Chondrocyte (in vitro differentiated cells): ENCODE measurements around the gene SPDYC. TPM values are rescaled to one million over a fixed set of nuclear protein-coding genes. Genes with fewer than 3 reads are reported as not detected.

Experiments used
- DNase-seq: peaks from one replicate; pipeline ENCODE4 v3.0.0; 2021; ENCODE audit warnings: mixed read lengths, low spot score
- H3K27ac Mint-ChIP-seq: one replicate; pipeline ENCODE4 v1.8.0; 2021; ENCODE audit warnings: mild to moderate bottlenecking, moderate library complexity, mixed read lengths; ENCODE audit not compliant: unreplicated experiment
- H3K27me3 Mint-ChIP-seq: 2 replicates; pipeline ENCODE4 v1.8.0; 2021; ENCODE audit warnings: low read depth, mixed read lengths
- H3K36me3 Mint-ChIP-seq: 2 replicates; pipeline ENCODE4 v1.8.0; 2021; ENCODE audit warnings: low read depth, mixed read lengths
- H3K4me1 Mint-ChIP-seq: 2 replicates; pipeline ENCODE4 v1.8.0; 2021; ENCODE audit warnings: low read depth, mild to moderate bottlenecking, mixed read lengths
- H3K4me3 Mint-ChIP-seq: one replicate; pipeline ENCODE4 v1.8.0; 2021; ENCODE audit warnings: mild to moderate bottlenecking, moderate library complexity, mixed read lengths; ENCODE audit not compliant: unreplicated experiment
- H3K9me3 Mint-ChIP-seq: 2 replicates; pipeline ENCODE4 v1.8.0; 2021; ENCODE audit warnings: low read depth, mixed read lengths
- CTCF ChIP-seq: fragments of 200-600 bp; sonication (generic); IDR thresholded peaks from 2 replicates; pipeline ENCODE4 v1.5.0; 2021; ENCODE audit warnings: antibody characterized with exemption, mild to moderate bottlenecking, moderate library complexity
- total RNA-seq: library from RNA; stranded (reverse); gene quantifications from 3 replicates; pipeline ENCODE4 v1.2.1, GENCODE V29; 2021

SPDYC gene
- total RNA-seq, 1 donor from 2014 or later, result not detected

GRCh38 chr11:65157336-65157735, 12.7 kb upstream of the SPDYC start:
- Mint-ChIP-seq H3K4me3 (no peak overlapping the region), H3K9me3 (no peaks in the 10 kb centered on the region), H3K27ac (no peak overlapping the region), H3K36me3 (no peaks in the 10 kb centered on the region), H3K4me1 (no peaks in the 10 kb centered on the region), H3K27me3 (peaks cover 2% of the 10 kb centered on the region)
- DNase-seq, result no peak
- no peak for TF ChIP-seq CTCF

- Mint-ChIP-seq H3K36me3 (no peaks in the 10 kb centered on the region), H3K27me3 (peaks cover 2% of the 10 kb centered on the region), H3K4me3 (no peak overlapping the region), H3K27ac (no peak overlapping the region), H3K9me3 (no peaks in the 10 kb centered on the region), H3K4me1 (no peaks in the 10 kb centered on the region)
- no peak for TF ChIP-seq CTCF
- DNase-seq, result no peak
These were observed 11.0 kb upstream of the SPDYC start for GRCh38 chr11:65159012-65159411.

- Mint-ChIP-seq H3K4me1 (no peaks in the 10 kb centered on the region), H3K9me3 (no peaks in the 10 kb centered on the region), H3K4me3 (no peak overlapping the region), H3K27ac (no peak overlapping the region), H3K27me3 (peaks cover 2% of the 10 kb centered on the region), H3K36me3 (no peaks in the 10 kb centered on the region)
- no peak for TF ChIP-seq CTCF
- no peak for DNase-seq
These were observed 9.4 kb upstream of the SPDYC start for GRCh38 chr11:65160643-65161042.

GRCh38 chr11:65163684-65164083, 6.3 kb upstream of the SPDYC start:
- H3K27me3 Mint-ChIP-seq, result peaks cover 2% of the 10 kb centered on the region
- H3K27ac Mint-ChIP-seq, result no peak overlapping the region
- no peak for TF ChIP-seq CTCF
- H3K4me3 Mint-ChIP-seq, result no peak overlapping the region
- no peaks in the 10 kb centered on the region for H3K4me1 Mint-ChIP-seq
- no peaks in the 10 kb centered on the region for H3K36me3 Mint-ChIP-seq
- H3K9me3 Mint-ChIP-seq, result no peaks in the 10 kb centered on the region
- DNase-seq, result no peak

- DNase-seq, result no peak
- Mint-ChIP-seq H3K36me3 (no peaks in the 10 kb centered on the region), H3K27ac (no peak overlapping the region), H3K9me3 (no peaks in the 10 kb centered on the region), H3K27me3 (no peaks in the 10 kb centered on the region), H3K4me1 (peaks cover 8% of the 10 kb centered on the region), H3K4me3 (no peak overlapping the region)
- TF ChIP-seq CTCF, result no peak
These were observed 4.4 kb upstream of the SPDYC start for GRCh38 chr11:65165410-65166317.
